Fibroblast of peridontal ligament (primary cell): ENCODE results near the gene TMEM164.
A peak's percentile ranks its signal among the peaks of the same experiment; 100 is the strongest.

ENCODE experiments used
- DNase-seq: peaks from one replicate; pipeline ENCODE4 v3.0.0-alpha.2; 2010; ENCODE audit errors: extremely low read depth

The TMEM164 gene

GRCh38 chrX:110003167-110004156 lies 548 bp downstream of the TMEM164 start:
- DNase-seq, result peak; percentile 12

GRCh38 chrX:110004215-110004614 lies 1.3 kb downstream of the TMEM164 start:
- DNase-seq, result no peak

- no peak for DNase-seq
Observed at GRCh38 chrX:110004731-110005369, 1.9 kb downstream of the TMEM164 start.

- no peak for DNase-seq
Observed at GRCh38 chrX:110006161-110006560, 3.2 kb downstream of the TMEM164 start.

GRCh38 chrX:110006821-110007375 lies 4.0 kb downstream of the TMEM164 start:
- DNase-seq, result peak; percentile 26

GRCh38 chrX:110008011-110008635 lies 5.2 kb downstream of the TMEM164 start:
- no peak for DNase-seq

- no peak for DNase-seq
Observed at GRCh38 chrX:110012818-110013485, 10.0 kb downstream of the TMEM164 start.

- no peak for DNase-seq
Observed at GRCh38 chrX:110013968-110014367, 11.1 kb downstream of the TMEM164 start.

- no peak for DNase-seq
Observed at GRCh38 chrX:110015032-110015431, 12.1 kb downstream of the TMEM164 start.

- no peak for DNase-seq
Observed at GRCh38 chrX:110015915-110016314, 13.0 kb downstream of the TMEM164 start.

- DNase-seq, result no peak
Observed at GRCh38 chrX:110020536-110020935, 17.6 kb downstream of the TMEM164 start.

- DNase-seq, result peak; percentile 76
Observed at GRCh38 chrX:110021258-110022022, 18.5 kb downstream of the TMEM164 start.

GRCh38 chrX:110022599-110023448 lies 19.9 kb downstream of the TMEM164 start:
- no peak for DNase-seq

- DNase-seq, result no peak
Observed at GRCh38 chrX:110025395-110025794, 22.5 kb downstream of the TMEM164 start.

- no peak for DNase-seq
Observed at GRCh38 chrX:110026099-110026844, 23.4 kb downstream of the TMEM164 start.

GRCh38 chrX:110032534-110033147 lies 29.7 kb downstream of the TMEM164 start:
- DNase-seq, result no peak

GRCh38 chrX:110034036-110034435 lies 31.1 kb downstream of the TMEM164 start:
- peak; percentile 24 for DNase-seq

GRCh38 chrX:110036162-110037033 lies 33.5 kb downstream of the TMEM164 start:
- DNase-seq, result no peak
